Ishikawa (cell line): ENCODE measurements around the gene CDH23.

Source experiments
- CEBPB ChIP-seq: IDR thresholded peaks from 2 replicates; pipeline ENCODE4 v1.6.1; 2012
- EP300 ChIP-seq: IDR thresholded peaks from 2 replicates; pipeline ENCODE4 v1.6.1; 2012; ENCODE audit warnings: borderline replicate concordance

- TF ChIP-seq EP300 (no peak), CEBPB (no peak)
Measured at GRCh38 chr10:71394926-71395562, 1.7 kb upstream of the CDH23 start.
